HG03039 (cell line): Measurements from ENCODE around the gene DSCAM.

ENCODE experiments used
- ATAC-seq: cut with Tn5 transposase; IDR thresholded peaks from one replicate; pipeline ENCODE4 v1.9.1; 2021; ENCODE audit warnings: mild to moderate bottlenecking, moderate library complexity; ENCODE audit not compliant: unreplicated experiment

Gene DSCAM

GRCh38 chr21:39968010-39968409 lies 878.9 kb downstream of the DSCAM start:
- ATAC-seq, result no peak

GRCh38 chr21:39966786-39967185 lies 880.2 kb downstream of the DSCAM start:
- no peak for ATAC-seq

DNA sequence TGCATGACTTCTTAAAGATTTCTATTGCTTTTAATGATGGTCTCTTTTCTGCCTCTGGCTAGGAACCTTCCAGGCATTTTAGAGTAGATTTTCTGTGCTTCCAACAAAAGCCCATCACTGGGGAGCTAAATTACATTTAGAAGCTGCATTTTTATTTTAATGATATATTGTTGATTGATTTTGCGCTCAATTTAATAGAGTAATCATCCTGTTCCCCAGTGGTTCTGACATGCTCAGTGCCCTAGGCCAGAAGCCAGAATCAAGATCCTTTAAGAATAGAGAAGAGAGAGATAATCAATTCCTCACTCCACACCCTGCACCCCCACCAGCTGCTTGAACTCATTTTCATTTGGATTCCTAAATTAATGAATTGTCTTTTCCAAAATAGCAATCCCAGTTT lies 881.9 kb downstream of the DSCAM start:
- no peak for ATAC-seq

- ATAC-seq, result no peak
Measured at GRCh38 chr21:39961251-39961650, 885.7 kb downstream of the DSCAM start.
